Activated CD4-positive, alpha-beta T cell treated with anti-CD3 and anti-CD28 coated beads, Interleukin-2, amount 50 U/mL, for 4 hours (primary cell): ENCODE data around the gene RNASEL.
"Not testable (repeated sequence)": the region's sequence is repeated elsewhere in the genome, so short reads cannot be mapped to it uniquely, and the experiment has no call there.

Experiments
- DNase-seq, 2 experiments: peaks; one replicate each; pipeline ENCODE4 v3.0.0-alpha.2; 2020

Gene RNASEL, protein sequence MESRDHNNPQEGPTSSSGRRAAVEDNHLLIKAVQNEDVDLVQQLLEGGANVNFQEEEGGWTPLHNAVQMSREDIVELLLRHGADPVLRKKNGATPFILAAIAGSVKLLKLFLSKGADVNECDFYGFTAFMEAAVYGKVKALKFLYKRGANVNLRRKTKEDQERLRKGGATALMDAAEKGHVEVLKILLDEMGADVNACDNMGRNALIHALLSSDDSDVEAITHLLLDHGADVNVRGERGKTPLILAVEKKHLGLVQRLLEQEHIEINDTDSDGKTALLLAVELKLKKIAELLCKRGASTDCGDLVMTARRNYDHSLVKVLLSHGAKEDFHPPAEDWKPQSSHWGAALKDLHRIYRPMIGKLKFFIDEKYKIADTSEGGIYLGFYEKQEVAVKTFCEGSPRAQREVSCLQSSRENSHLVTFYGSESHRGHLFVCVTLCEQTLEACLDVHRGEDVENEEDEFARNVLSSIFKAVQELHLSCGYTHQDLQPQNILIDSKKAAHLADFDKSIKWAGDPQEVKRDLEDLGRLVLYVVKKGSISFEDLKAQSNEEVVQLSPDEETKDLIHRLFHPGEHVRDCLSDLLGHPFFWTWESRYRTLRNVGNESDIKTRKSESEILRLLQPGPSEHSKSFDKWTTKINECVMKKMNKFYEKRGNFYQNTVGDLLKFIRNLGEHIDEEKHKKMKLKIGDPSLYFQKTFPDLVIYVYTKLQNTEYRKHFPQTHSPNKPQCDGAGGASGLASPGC

DNA sequence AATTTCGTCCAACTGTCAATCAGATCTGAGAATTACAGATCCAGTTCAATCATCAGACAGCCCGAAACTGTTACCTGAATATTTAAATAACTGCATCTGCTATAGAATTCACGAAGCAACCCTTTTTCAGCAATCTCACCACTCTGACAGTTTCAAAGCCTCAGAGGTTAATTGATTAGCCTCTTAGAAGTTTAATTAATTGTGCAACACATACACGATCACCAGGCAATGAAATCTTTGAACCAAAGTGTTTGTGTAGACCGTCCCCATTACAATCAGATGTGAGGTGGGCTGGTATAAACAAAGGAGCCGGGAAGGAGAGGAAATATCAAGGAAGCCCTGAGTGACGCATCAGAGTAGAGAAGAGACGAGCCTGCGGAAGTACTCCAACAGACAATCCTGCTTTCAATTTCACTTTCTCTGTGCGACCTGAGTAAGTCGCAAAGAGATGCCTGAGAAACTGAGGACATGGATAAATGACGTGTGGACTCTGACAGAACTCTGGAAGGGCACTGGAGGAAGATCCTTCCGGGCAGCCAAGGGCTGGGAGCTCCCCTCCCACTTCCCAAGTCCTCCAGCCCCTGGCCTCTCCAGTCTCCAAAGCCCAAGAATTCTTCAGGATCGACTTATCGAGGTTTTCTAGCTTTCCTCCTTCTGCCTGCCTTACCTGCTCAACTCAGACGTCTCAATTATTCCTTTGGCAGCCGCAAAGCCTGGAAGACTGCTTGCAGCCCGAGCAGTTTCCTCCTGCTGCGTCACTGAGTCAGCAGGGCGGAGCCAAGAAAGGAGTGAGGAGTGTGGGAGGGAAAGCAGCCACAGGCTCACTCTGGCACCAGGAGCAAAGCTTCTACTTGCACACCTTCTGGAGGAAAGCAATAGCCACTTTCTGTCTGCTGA, at the start of gene RNASEL:
TSS of gene RNASEL (minus strand) at position 757 of the 897 bp plus-strand sequence. CDS start 2,450 bp downstream, outside the sequence.
- DNase-seq = peak; percentile 50 to 58

DNA sequence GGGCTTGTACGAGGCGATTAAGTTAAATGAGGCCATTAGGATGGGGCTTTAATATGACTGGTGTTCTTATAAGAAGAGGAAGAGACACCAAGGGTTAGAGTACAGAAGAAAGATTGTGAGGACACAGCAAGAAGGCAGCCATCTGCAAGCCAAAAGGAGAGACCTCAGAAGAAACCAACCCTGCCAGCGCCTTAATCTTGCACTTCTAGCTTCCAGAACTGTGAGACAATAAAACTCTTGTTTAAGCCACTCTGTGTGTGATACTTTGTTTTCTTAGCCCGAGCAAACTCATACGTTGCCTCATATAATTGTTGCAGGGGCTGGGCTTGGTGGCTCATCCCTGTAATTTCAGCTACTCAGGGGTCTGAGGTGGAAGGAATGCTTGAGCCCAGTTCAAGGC, 48.7 kb upstream of the RNASEL start:
- DNase-seq = no peak

DNA sequence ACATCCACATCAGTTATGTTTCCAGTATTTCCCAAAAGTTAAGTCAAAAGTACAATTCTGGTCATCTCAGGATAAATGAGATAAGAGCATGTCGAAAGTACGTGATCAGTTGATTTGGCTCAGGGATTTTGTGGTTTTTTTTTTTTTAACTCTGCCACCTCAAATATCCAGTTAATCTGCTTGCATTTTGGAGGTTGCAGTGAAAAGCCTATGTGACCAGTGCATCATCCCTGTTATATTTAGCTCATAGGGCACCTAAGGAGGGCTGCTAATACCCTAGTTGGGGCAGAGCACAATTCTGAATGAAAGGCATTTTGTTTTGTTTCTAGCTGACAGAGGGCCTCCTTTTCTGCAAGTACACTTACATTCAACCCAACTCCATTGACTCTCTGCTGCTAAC, 46.8 kb upstream of the RNASEL start:
- DNase-seq = no peak

DNA sequence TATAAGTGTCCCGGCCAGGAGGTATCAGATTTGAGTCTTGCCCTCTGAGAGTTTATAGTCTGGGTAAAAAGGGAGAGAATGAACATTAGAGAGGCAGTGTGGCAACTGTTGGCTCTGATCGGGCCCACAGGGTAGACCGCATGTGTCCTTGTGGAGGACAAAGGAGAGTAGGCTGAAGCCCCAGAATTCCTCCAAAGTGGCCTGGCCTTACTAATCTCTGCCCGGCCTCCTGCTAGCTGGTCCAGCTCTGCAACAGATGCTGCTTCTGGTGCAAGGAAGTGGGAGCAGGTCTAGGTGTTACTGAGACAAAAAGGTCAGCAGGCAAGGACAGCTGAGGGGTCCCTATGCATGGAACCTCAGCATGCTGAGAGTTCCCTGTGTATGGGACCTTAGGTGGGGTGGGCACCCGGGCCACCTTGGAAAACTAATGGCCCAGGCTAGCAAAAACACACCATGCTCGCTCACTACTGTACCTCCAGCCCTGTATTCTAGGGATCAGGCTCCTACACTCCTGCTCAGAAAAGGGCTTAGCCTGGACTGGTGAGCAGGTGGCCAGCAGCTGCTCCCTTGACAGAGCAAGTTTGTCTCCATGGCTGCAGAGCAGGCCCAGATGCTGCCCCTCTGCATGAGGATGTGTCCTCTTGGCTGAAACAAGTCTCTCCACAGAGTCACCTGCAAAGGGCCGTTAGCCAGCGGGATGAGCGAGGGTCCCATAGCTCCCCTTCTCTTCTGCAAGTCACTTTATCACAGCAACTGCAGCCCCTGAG, 45.4 kb upstream of the RNASEL start:
- DNase-seq = no peak

DNA sequence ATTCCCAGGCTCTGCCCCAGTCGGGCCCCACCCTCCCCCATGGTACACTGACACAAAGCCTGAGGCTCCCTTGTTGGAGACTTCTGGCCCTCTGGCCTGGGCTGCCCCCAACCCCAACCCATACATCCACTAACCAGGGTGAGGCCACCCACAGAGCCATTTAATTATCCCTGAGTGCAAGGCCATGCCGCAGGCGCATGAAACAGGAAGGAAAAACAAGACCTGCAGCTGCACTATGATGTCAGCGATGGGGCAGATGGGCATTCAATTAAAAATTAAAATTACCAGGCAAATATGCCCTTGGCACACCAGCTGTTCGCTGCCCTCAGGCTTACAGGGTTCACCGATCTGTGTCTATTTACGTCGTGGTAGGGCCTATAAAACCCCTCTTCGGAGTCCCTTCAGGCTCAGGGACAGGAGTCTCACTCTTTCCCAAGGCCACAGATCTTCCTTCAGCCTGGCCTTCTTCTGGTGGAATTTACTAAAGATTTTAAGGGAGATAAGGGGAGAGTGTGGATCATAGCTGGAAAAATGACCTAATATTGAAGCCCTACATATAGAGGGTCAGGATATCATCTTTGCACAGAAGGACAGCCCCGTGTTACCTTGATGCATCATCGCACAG, 44.7 kb upstream of the RNASEL start:
- no peak for DNase-seq

DNA sequence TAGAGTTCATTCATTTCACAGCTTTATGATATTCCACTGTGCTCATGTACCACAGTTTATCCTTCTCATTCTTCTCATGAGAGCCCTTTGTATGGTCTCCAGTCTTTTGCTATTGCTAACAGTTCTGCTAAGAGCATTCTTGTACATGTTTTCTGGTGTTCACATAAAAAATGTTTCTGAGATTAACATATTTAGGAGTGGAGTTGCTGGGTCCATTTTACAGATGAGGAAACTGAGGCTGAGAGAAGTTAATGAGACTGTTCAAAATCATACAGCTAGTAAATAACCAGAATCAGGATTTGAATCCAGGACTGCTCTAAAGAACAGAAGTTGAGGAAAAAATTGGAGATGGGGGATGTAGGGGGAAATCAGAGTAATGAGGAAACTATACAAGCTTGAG, 44.0 kb upstream of the RNASEL start:
- no peak for DNase-seq

DNA sequence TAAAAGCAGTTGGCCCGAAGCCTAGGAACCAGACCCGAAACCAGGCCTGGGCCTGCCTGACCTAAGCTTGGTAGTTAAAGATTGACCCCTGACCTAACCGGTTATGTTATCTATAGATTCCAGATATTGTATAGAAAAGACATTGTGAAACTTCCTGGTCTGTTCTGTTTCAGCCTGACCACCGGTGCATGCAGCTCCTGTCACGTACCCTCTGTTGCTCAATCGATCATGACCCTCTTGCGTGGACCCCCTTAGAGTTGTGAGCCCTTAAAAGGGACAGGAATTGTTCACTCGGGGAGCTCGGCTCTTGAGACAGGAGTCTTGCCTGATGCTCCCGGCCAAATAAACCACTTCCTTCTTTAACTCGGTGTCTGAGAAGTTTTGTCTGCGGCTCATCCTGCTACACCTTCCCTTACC, 43.4 kb upstream of the RNASEL start:
- DNase-seq = not testable (repeated sequence)

DNA sequence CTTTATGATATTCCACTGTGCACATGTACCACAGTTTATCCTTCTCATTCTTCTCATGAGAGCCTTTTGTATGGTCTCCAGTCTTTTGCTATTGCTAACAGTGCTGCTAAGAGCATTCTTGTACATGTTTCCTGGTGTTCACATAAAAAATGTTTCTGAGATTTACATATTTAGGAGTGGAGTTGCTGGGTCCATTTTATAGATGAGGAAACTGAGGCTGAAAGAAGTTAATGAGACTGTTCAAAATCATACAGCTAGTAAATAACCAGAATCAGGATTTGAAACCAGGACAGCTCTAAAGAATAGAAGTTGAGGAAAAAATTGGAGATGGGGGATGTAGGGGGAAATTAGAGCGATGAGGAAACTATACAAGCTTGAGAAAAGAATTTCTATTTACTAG, 42.9 kb upstream of the RNASEL start:
- no peak for DNase-seq

DNA sequence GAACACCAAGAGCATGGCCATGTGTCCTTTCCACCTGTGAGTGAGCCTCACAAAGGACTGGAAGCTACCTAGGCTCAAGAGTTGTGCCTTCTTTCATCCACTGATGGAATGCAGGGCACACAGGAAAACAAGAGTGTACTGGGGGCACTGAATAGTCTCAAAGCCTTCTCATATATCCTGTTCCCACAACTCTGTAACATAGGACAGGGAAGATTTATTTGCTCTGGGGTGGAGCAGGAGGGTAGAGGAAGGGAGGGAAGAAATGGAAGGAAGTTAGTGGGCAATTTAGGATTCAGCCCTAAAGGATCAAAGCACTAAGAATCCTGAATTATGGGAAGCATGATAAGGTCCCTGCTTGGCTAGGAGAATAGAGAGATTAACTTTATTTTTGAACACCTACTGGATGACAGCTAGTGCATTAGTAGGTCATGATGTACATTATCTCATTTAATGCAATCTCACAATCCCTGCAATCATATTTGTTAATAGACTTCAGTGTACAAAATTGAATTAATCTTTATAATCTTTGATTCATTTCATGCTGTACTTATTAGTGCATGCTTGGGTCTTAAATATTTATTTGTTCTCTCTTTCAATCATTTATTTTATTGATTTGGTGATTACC, 42.1 kb upstream of the RNASEL start:
- no peak for DNase-seq

DNA sequence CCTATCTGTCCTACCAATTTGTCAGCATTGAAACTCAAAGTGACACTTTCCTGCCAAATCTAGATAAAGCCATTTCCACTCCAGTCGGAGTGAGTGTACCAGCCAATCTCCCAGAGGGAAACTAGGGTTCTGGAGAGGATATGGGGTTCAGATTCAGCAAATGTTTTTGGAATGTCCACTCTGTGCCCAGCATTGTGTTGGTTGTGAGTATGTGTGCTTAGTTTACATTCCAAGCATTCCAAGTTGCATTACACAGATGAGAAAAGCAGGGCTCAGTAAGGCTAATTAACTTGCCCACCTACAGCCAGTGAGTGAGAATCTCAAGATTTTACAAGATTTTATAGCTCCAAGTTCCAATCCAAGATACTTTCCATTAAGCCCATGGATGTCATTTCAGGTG, 41.5 kb upstream of the RNASEL start:
- DNase-seq = no peak

DNA sequence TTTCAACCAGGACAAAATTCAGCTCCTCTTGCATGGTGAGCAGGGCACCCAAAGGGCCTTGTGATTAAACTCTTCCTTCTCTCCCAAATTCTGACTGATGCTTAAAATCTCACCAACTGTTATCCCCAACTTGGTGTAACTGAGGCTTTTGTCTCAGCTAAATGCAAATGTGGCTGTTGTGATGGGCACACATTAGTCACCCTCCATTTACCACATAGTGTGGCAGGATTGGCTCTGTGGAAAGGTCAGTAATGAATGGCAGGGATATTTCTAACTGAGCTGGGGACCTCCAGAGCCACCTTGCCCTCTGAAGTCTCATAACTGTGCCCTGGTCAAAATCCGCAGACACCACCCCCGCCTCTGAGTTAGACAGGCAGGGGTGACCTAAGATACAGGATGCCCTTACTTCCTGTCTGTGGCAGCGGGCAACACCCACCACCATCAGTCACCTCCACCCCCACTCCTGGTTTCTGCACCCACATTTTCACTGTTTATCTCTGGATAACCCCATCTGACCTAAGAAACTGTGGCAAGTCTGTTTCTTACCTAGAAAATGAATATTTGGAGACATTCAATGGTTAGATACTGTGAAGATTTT, 40.5 kb upstream of the RNASEL start:
- peak; percentile 55 to 66 for DNase-seq

DNA sequence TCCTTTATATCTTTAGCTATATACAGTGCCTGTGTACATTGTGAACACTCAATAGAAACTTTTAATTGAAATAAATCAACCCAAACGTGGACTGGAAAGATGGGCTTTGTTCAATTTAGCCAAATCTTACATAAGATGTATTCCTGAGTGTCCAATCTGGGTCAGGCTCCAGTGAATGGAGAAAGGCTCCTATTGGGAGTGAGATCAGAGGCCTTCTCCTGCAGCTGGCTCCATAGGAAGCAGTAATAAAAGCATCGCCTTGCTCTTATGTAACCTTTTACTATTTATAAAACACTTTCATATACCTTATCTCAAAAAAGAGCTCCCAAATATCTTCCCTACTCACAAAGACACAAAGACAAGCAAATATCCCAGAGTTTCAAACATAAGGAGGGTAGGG, 40.0 kb upstream of the RNASEL start:
- DNase-seq = no peak

DNA sequence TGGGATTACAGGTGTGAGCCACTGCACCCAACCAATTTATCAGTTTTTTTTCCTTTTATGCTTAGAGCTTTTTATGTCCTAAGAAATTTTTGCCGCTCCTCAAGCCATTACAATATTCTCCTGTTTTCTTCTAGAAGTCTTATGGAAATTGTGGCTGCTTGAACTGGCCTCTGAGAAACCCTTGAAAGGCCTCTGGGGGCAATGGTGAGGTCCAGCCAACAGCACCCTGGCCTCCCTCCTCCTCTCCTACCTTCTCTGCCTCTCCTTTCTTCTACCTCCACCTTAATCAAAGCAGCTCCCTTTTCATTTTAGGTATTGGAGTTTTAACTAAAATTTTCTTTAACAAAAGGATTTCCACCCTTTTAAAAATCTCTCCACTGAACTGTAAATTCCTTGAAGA, 39.6 kb upstream of the RNASEL start:
- DNase-seq = no peak

DNA sequence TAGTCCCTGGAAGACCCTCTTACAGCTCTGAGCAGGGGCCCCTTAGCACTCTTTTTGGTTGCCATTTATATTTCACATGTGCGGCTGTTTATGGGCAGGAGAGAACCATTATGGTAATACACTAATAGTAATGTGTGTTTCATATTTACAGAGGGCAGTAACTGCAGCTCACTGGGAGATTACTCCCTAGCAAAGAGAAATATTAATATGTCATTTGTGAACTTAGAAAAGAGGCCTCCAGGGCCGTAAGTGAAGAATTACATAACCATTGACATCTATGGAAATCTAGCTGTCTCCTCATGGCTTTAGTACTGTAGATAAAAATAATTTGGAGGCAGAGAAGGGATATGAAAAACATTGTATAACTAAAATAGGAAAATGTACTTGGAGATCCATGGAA, 38.6 kb upstream of the RNASEL start:
- no peak for DNase-seq

DNA sequence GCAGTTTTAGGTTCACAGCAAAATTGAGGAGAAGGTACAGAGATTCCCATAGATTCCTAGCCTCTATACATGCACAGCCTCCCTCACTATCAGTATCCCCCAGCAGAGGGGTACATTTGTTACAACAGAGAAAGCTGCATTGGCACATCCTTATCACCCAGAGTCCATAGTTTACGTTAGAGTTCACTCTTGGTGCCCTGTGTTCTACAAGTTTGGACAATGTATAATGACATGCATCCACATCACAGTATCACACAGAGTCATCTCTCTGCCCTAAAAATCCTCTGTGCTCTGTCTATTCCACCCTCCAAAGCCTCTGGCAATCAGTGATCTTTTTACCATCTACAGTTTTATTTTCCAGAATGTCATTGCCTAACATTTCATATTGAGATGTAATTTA, 37.5 kb upstream of the RNASEL start:
- DNase-seq = no peak

DNA sequence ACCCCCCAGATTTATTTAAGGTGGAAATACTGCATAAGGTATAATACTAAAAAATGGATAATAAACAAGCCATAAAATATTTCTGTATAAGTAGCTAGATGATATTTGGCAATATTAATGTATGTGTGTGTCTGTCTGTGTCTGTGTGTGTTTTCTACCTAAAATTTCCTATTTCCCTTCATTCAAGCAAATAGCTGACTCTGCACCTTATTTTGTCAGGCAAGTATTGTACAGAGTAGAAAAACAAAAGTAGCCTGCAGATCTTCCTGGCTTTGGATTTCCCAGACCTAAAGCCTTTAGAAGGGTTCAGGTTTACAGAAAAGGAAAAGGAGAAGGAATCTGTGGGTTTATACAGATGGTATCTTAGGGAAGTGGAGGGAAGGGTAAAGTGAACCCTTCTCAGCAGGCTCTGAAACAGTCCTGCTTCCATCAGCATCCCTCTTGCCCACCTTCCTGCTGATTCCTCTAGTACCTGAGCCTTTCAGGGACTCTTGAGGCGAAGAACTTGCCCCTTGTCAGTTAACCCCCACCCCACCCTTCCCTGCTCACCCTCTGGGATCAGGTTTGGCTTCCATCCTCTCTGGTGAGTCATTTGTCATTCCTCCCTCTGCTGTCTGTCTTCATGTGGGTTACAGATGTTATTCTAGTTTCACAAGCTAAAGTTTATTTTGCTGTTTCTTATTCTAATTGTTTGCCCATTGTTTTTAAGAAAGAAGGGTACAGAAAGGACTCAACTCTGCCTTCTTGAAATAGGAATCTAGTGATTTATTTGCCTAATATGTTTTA, 36.9 kb upstream of the RNASEL start:
- DNase-seq = no peak

DNA sequence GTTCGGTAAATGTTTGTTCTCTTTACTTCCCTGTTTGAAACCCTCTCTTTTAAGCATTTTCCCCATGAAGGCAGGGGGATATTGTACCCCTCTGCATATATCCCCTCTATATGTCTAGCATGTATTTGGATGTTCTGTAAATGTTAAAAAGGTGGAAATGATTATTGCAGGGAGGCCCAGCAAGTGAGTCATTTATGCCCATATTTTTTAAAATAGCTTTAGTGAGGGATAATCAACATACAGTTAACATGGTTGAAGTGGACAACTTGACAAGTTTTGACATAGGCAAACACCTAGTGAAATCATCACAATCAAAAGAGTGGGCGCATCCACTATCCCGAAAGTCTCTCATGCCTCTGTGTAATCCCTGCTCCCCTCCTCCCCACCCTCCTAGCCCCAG, 36.0 kb upstream of the RNASEL start:
- no peak for DNase-seq

DNA sequence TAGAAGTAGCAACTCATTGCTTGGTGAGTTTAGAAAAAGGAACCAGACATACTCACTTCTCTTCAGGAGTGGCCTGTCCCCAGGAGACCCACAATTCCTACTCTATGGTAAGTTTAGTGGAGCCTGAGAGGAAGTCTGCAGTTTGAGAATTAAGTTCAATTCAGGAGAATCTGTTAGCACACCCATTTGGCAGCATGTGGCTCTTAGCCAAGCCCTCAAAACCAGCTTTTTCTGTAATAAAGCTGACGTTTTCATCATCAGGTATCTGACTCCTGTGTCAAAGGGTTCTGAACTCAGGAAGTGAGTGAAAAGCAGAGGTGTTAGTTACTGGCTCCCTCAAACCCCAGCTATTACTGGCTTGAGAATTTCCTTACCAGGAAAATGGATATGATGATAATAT, 35.5 kb upstream of the RNASEL start:
- no peak for DNase-seq

DNA sequence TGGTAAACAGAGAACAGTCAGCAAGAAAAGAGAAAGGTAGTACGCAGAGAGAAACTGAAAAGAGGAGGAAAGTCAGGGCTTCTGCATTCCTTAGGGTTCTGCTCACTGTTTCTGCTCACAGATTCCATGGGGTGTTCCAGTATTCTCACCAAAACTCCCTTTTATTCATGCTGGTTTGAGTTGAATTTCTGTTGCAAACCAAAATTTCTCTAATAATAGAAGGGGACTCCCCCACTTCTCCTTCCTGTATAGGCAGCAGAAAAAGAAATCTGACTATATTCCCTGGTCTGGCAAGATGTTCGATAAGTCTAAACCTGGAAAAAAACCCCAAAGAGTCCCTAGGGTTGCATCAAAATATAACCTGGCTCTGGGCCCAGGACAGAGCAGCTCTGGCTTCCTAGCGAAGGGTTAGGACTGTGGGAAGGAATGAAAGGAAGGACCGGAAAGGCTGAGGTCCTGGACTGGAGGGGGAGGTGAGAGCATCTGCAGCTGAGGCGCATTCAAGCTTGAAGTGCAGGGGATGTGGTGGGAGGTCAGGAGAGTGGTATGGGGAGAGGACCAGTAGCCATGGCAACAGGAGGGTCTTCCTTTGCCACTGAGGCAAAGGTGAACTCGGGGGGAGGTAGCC, 34.0 kb upstream of the RNASEL start:
- no peak for DNase-seq

DNA sequence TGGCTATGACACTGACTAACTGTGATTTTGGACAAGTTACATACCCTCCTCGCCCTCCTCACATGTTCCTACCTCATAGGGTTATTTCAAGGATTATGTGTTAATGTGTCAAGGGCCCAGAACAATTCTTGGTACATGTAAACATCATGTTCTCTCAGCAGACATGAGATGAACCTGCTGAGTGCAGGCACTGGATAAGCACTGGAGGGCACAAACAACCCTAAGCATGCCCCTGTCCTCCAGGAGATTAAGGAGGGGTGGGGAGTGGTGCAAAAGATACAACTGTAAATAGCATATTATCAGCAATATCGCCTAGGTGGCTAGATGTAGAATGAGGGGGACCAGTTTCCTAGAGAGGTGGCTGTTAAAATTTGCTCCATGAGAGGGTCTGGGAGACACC, 32.9 kb upstream of the RNASEL start:
- no peak for DNase-seq
